B cell (primary cell): ENCODE data around the gene ZC3H10. TPM values are rescaled to one million over a fixed set of nuclear protein-coding genes. Genes with fewer than 3 reads are reported as not detected.

Experiments
- ATAC-seq: fragments of 200-7000 bp; cut with Tn5 transposase; one replicate; pipeline ENCODE4 v1.10.0; 2021; ENCODE audit warnings: low read depth, mild to moderate bottlenecking, moderate number of reproducible peaks, moderate library complexity
- CTCF ChIA-PET: fragments of 350-600 bp; sonication (Branson Sonifier 250); formaldehyde crosslinking; loops from one replicate; lab custom pipeline; 2021; ENCODE audit warnings: antibody characterized with exemption, inconsistent platforms; lab: Charles Lee
- POLR2A ChIA-PET: fragments of 350-600 bp; sonication (Branson Sonifier 250); formaldehyde crosslinking; loops from one replicate; lab custom pipeline; 2021; ENCODE audit warnings: antibody characterized with exemption; lab: Charles Lee
- DNase-seq: peaks from one replicate; pipeline ENCODE4 v3.0.0; 2013
- H2AFZ ChIP-seq: 2 replicates; pipeline ENCODE4 v1.6.1; 2012; ENCODE audit warnings: mild to moderate bottlenecking, low read depth, low read length; ENCODE audit not compliant: insufficient read depth, poor library complexity, severe bottlenecking
- H3K27ac ChIP-seq, 2 donors: 1 replicate in 1 of 2; 2 replicates in 1 of 2; pipeline ENCODE4 v1.5.1; 2012 to 2013; ENCODE audit warnings: low read length in 2 of 2, mild to moderate bottlenecking in 2 of 2, moderate library complexity in 1 of 2
- H3K27me3 ChIP-seq, 4 experiments: fragments of 200-600 bp in 1 of 4; sonication (generic) in 1 of 4; replicated peaks in 1 of 4; 1 replicate in 2 of 4; 2 replicates in 2 of 4; pipeline versions ENCODE4 v1.6.1 to v1.7.0; 2013 to 2016; ENCODE audit warnings: low read length in 3 of 4, mild to moderate bottlenecking in 2 of 4, mixed read lengths in 1 of 4, moderate library complexity in 1 of 4; ENCODE audit not compliant: insufficient read depth in 4 of 4, control insufficient read depth in 3 of 4; ENCODE audit errors: control extremely low read depth in 1 of 4
- H3K36me3 ChIP-seq, 2 experiments: replicated peaks in 1 of 2; 1 replicate in 1 of 2; 2 replicates in 1 of 2; pipeline versions ENCODE4 v1.6.1 to v1.7.1; 2013; ENCODE audit warnings: low read length in 1 of 2; ENCODE audit not compliant: insufficient read depth in 2 of 2, control insufficient read depth in 1 of 2; ENCODE audit errors: control extremely low read depth in 1 of 2, extremely low read depth in 1 of 2
- H3K4me1 ChIP-seq, 2 donors: fragments of 200-600 bp in 1 of 2; sonication (generic) in 1 of 2; 1 replicate in 1 of 2; 2 replicates in 1 of 2; pipeline versions ENCODE4 v1.5.1 to v1.6.1; 2013 to 2017; ENCODE audit warnings: low read length in 2 of 2; ENCODE audit not compliant: control insufficient read depth in 2 of 2, insufficient read depth in 2 of 2
- H3K4me2 ChIP-seq: replicated peaks from 2 replicates; pipeline ENCODE3; 2012; ENCODE audit warnings: mild to moderate bottlenecking, low read depth, low read length; ENCODE audit not compliant: poor library complexity, severe bottlenecking
- H3K4me3 ChIP-seq, 5 experiments: fragments of 200-600 bp in 1 of 5; sonication (generic) in 1 of 5; 1 replicate in 3 of 5; 2 replicates in 2 of 5; pipeline versions ENCODE4 v1.5.1 to v1.7.0; 2011 to 2016; ENCODE audit warnings: low read length in 4 of 5, mild to moderate bottlenecking in 4 of 5, low read depth in 2 of 5, control low read depth in 1 of 5, moderate library complexity in 1 of 5; ENCODE audit not compliant: insufficient read depth in 1 of 5; ENCODE audit errors: control extremely low read depth in 1 of 5, extremely low read depth in 1 of 5
- H3K79me2 ChIP-seq: fragments of 200-600 bp; sonication (generic); one replicate; pipeline ENCODE4 v1.6.0; 2016; ENCODE audit warnings: low read length; ENCODE audit not compliant: control insufficient read depth, insufficient read depth
- H3K9ac ChIP-seq: fragments of 200-600 bp; sonication (generic); 2 replicates; pipeline ENCODE4 v1.6.1; 2017; ENCODE audit warnings: mild to moderate bottlenecking, low read length, moderate library complexity
- H3K9me3 ChIP-seq, 3 donors: one replicate each; pipeline versions ENCODE4 v1.6.1 to v1.7.1; 2013; ENCODE audit warnings: low read length in 2 of 3; ENCODE audit not compliant: control insufficient read depth in 2 of 3, insufficient read depth in 1 of 3; ENCODE audit errors: control extremely low read depth in 1 of 3
- H4K20me1 ChIP-seq: 2 replicates; pipeline ENCODE4 v1.6.0; 2012; ENCODE audit warnings: mild to moderate bottlenecking, low read length; ENCODE audit not compliant: insufficient read depth, control insufficient read depth, poor library complexity, severe bottlenecking
- H3K27ac Mint-ChIP-seq: one replicate; pipeline ENCODE4 v1.8.0; 2021; ENCODE audit warnings: mixed read lengths
- H3K27me3 Mint-ChIP-seq: one replicate; pipeline ENCODE4 v1.8.0; 2021; ENCODE audit warnings: mixed read lengths
- H3K4me1 Mint-ChIP-seq: one replicate; pipeline ENCODE4 v1.8.0; 2021; ENCODE audit warnings: mixed read lengths
- H3K4me3 Mint-ChIP-seq: one replicate; pipeline ENCODE4 v1.8.0; 2021; ENCODE audit warnings: mixed read lengths
- H3K9me3 Mint-ChIP-seq: one replicate; pipeline ENCODE4 v1.8.0; 2022; ENCODE audit warnings: mixed read lengths; ENCODE audit not compliant: insufficient read depth
- EZH2 ChIP-seq: IDR thresholded peaks from 2 replicates; pipeline ENCODE4 v1.6.1; 2012; ENCODE audit warnings: borderline replicate concordance, low read depth, mild to moderate bottlenecking, moderate library complexity, low read length; ENCODE audit not compliant: insufficient read depth, poor library complexity, severe bottlenecking
- WGBS: methylation state at CpG from one replicate; pipeline ENCODE4 v1.1.5; 2013; ENCODE audit warnings: missing lambda C conversion rate; ENCODE audit not compliant: insufficient coverage; 5-methylcytosine and 5-hydroxymethylcytosine counted together
- intact Hi-C: fragments of 100-400 bp; cut with micrococcal nuclease; formaldehyde crosslinking; loops from one replicate; pipeline ENCODE4 v1.10.0; 2022
- polyA plus RNA-seq: library from polyadenylated mRNA; depleted of rRNA; stranded (reverse); fragments of >200 nt; gene quantifications from 2 replicates; pipeline ENCODE4 v1.2.3, GENCODE V29; 2012
- total RNA-seq, 2 donors: library from RNA; stranded (reverse); fragments of 120-200 nt in 1 of 2; gene quantifications; 1 replicate in 1 of 2; 2 replicates in 1 of 2; pipeline versions ENCODE4 v1.2.3 to v1.2.4, GENCODE V29; 2013 to 2022
- TF ChIP-seq, protein P1 (sequence below): fragments of 200-600 bp; IDR thresholded peaks from one replicate; pipeline ENCODE4 v1.8.0; 2022; ENCODE audit warnings: antibody characterized with exemption, mild to moderate bottlenecking

The ZC3H10 gene
- total and polyA plus RNA-seq, 2 donors (not counting 1 experiment from before 2014, with no cell fraction given) = 4.7 to 21.7 TPM

DNA sequence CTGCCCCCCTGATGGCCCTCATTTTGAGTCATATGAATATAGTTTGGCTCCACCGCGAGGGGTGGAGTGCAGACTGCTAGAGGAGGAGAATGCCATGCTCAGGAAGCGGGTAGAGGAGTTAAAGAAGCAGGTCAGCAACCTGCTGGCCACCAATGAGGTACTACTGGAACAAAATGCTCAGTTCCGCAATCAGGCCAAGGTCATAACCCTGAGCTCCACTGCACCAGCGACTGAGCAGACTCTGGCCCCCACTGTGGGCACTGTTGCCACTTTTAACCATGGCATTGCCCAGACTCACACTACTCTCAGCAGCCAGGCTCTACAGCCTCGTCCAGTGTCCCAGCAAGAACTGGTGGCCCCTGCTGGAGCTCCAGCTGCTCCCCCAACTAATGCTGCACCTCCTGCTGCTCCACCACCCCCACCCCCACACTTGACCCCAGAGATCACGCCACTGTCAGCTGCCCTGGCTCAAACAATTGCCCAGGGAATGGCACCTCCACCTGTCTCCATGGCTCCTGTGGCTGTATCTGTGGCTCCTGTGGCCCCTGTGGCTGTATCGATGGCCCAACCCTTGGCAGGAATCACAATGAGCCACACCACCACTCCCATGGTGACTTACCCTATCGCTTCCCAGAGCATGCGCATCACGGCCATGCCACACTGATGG lies 3.3 kb downstream of the ZC3H10 start:
- H3K4me1 Mint-ChIP-seq = peaks cover 50% of the 10 kb centered on the region
- no peak overlapping the region for H3K4me3 Mint-ChIP-seq
- TF ChIP-seq EZH2 = no peak
- TF ChIP-seq, protein P1, sequence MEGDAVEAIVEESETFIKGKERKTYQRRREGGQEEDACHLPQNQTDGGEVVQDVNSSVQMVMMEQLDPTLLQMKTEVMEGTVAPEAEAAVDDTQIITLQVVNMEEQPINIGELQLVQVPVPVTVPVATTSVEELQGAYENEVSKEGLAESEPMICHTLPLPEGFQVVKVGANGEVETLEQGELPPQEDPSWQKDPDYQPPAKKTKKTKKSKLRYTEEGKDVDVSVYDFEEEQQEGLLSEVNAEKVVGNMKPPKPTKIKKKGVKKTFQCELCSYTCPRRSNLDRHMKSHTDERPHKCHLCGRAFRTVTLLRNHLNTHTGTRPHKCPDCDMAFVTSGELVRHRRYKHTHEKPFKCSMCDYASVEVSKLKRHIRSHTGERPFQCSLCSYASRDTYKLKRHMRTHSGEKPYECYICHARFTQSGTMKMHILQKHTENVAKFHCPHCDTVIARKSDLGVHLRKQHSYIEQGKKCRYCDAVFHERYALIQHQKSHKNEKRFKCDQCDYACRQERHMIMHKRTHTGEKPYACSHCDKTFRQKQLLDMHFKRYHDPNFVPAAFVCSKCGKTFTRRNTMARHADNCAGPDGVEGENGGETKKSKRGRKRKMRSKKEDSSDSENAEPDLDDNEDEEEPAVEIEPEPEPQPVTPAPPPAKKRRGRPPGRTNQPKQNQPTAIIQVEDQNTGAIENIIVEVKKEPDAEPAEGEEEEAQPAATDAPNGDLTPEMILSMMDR = no peak
- Histone ChIP-seq H3K9ac (no peak overlapping the region), H2AFZ (no peak overlapping the region), H3K79me2 (peaks cover 60% of the 10 kb centered on the region), H4K20me1 (peaks cover 4% of the 10 kb centered on the region), H3K27me3 (no peaks in the 10 kb centered on the region), H3K9me3 (no peaks in the 10 kb centered on the region), H3K27ac (no peak overlapping the region), H3K4me3 (no peak overlapping the region), H3K4me1 (peaks cover 32 to 38% of the 10 kb centered on the region in 2 donors), H3K36me3 (peaks cover 0 to 31% of the 10 kb centered on the region in 2 experiments), H3K4me2 (no peak overlapping the region)
- ChIA-PET CTCF (interaction anchor here (1.9 to 13.8 kb wide), 3 partner anchors 38 to 100 kb away, joined by 5 to 247 read pairs (median 6); partner anchors contain the start of genes MYL6, RNF41 and SMARCC2), POLR2A (interaction anchor here (0.6 kb wide), 1 partner anchor 69 kb away, joined by 5 read pairs; no protein-coding TSS in a partner anchor)
- DNase-seq (no peak), ATAC-seq (no peak)
- 95% methylated on average over 11 of the region's 11 CpGs for WGBS
- H3K27me3 Mint-ChIP-seq = no peaks in the 10 kb centered on the region
- intact Hi-C loops = no loop called here
- no peak overlapping the region for H3K27ac Mint-ChIP-seq
- no peaks in the 10 kb centered on the region for H3K9me3 Mint-ChIP-seq

DNA sequence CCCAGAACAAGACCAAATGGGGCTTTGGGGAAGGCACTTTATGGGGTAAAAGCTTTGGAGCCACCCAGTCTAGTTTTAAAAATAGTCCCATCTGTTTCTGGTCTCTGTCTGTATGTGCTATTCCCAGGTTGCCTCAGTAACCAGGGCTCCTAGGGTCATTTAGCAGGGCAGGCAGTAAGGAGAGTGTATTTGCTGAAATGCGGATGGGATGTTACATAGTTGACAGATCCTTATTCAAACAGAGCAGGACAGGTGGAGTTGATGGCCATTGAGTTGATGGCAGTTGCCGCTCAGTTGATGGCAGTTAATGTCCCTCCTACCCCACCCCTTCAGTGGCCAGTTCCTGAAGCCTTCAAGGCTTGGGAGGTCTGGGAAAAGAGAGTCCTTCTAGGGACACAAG lies 4.6 kb downstream of the ZC3H10 start:
- Mint-ChIP-seq H3K27ac (no peak overlapping the region), H3K4me3 (no peak overlapping the region), H3K9me3 (no peaks in the 10 kb centered on the region), H3K4me1 (peaks cover 55% of the 10 kb centered on the region), H3K27me3 (no peaks in the 10 kb centered on the region)
- intact Hi-C loops = no loop called here
- Histone ChIP-seq H3K27me3 (no peaks in the 10 kb centered on the region), H3K9ac (no peak overlapping the region), H2AFZ (no peak overlapping the region), H3K4me1 (peaks cover 45% of the 10 kb centered on the region in 2 donors), H3K79me2 (peaks cover 55% of the 10 kb centered on the region), H3K27ac (no peak overlapping the region), H3K4me2 (no peak overlapping the region), H3K9me3 (no peaks in the 10 kb centered on the region), H4K20me1 (peaks cover 4% of the 10 kb centered on the region), H3K36me3 (peaks cover 0 to 26% of the 10 kb centered on the region in 2 experiments), H3K4me3 (no peak overlapping the region)
- DNase-seq (no peak), ATAC-seq (no peak)
- POLR2A ChIA-PET = no interaction called here
- CTCF ChIA-PET = interaction anchor here (0.6 to 13.8 kb wide), 8 partner anchors 33 to 301 kb away, joined by 3 to 247 read pairs (median 4); partner anchors contain the start of genes MYL6, RNF41 and SMARCC2
- WGBS = no CpG with 5 or more reads among the region's 2 CpGs
- TF ChIP-seq, protein P1 = no peak
- TF ChIP-seq EZH2 = no peak
